Measurements from ENCODE around the gene RAD9A. TPM values are rescaled to one million over a fixed set of nuclear protein-coding genes. Genes with fewer than 3 reads are reported as not detected.

Gene RAD9A
- total and polyA plus RNA-seq, 2 donors (not counting 1 experiment from before 2014, with no cell fraction given): 3.5 to 3.8 TPM

DNA sequence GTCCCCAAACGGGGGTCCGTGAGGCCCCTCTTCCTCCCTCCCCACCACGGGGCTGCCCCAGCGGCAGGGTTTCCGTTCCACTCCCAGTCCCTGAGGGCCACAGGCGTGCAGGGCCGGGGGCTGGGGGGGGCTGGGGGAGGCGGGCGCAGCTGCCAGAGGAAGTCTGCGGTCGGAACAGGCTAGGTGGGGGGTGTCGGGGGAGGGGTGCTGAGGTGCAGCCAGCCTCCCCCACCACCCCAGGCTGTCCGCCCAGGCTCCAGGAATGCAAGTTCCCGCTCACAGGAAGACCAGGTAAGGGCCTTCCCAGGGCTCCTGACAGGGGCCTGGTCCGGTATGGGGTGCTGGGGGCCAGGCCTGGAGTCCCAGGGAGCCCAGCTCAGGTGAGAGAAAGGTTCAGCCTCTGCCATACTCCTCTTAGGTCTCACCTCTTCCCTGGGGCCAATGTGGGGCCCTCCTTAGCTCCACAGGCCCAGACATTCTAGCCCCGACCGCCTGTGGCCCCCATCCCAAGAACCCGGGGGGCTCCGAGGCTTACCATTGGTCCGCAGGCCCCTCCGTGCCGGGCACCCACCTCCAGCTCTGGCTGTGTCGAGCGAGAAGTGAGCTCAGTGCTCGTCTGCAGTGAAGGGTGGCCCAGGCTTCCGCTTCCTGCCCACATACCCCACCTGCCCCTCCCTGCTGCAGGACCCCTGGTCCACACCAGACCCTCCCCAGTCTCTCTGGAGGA is 45.5 kb downstream of the RAD9A start, which contains the start of gene PTPRCAP:
Gene PTPRCAP, minus strand, starts transcription at position 601 of the 727 bp plus-strand sequence. Its CDS starts 63 bp downstream, at position 538.
- no peaks in the 10 kb centered on the region for H3K9me3 ChIP-seq (ENCODE audit: control insufficient read depth, insufficient read depth, low read depth, low read length)
- H3K36me3 ChIP-seq (ENCODE audit: control insufficient read depth, insufficient read depth, low read length): peaks cover 42% of the 10 kb centered on the region
- no peaks in the 10 kb centered on the region for H4K20me1 ChIP-seq (ENCODE audit: control insufficient read depth, extremely low read depth, insufficient read depth, low read length)
- TF ChIP-seq, protein P1, sequence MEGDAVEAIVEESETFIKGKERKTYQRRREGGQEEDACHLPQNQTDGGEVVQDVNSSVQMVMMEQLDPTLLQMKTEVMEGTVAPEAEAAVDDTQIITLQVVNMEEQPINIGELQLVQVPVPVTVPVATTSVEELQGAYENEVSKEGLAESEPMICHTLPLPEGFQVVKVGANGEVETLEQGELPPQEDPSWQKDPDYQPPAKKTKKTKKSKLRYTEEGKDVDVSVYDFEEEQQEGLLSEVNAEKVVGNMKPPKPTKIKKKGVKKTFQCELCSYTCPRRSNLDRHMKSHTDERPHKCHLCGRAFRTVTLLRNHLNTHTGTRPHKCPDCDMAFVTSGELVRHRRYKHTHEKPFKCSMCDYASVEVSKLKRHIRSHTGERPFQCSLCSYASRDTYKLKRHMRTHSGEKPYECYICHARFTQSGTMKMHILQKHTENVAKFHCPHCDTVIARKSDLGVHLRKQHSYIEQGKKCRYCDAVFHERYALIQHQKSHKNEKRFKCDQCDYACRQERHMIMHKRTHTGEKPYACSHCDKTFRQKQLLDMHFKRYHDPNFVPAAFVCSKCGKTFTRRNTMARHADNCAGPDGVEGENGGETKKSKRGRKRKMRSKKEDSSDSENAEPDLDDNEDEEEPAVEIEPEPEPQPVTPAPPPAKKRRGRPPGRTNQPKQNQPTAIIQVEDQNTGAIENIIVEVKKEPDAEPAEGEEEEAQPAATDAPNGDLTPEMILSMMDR (conservative IDR thresholded peaks at IDR 0.05 in 1 of 2, IDR thresholded peaks at IDR 0.05 in 1 of 2; ENCODE audit: low read depth in 1 of 2, low read length in 2 of 2): no peak
- no peak for TF ChIP-seq EZH2 (IDR thresholded peaks at IDR 0.05; ENCODE audit: low read length, missing control alignments)
- H3K4me2 ChIP-seq (ENCODE audit: extremely low read depth, insufficient read depth, low read length): no peak within 1 kb of the TSS
- peaks cover 5% of the 10 kb centered on the region for H3K79me2 ChIP-seq (ENCODE audit: control insufficient read depth, insufficient read depth, low read length)
- peaks cover under 1% of the 10 kb centered on the region for H3K4me1 ChIP-seq (ENCODE audit: control insufficient read depth, extremely low read depth, insufficient read depth, low read length)
- H3K27ac ChIP-seq (ENCODE audit: insufficient read depth, low read length): no peak within 1 kb of the TSS
- H3K27me3 ChIP-seq (ENCODE audit: control insufficient read depth, insufficient read depth, low read length): no peaks in the 10 kb centered on the region
- no peak within 1 kb of the TSS for H3K4me3 ChIP-seq (replicated peaks in 1 of 4; ENCODE audit: control extremely low read depth in 1 of 4, insufficient read depth in 1 of 4, low read depth in 3 of 4, low read length in 4 of 4)
- H3K9ac ChIP-seq (ENCODE audit: insufficient read depth, low read length): no peak within 1 kb of the TSS
- no peak for DNase-seq (ENCODE audit: low read depth in 2 of 2)
- no peak within 1 kb of the TSS for H2AFZ ChIP-seq (ENCODE audit: low read length)

DNA sequence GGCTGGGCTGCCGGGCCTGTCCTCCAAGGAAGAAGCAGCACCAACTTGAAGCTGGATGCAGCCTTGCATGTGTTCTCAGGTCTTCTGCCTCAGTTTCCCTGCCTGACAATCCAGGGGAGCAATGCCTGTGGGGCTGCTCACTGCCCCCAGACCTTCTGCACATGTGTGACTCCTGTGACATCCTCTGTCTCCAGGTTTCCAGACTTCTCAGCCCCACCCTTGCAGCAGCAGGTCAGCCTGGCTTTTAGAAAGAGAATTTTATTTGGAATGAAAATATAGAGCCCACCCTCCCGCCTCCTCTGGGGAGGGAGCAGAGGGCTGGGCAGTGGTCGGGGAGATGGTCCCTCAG is 46.0 kb downstream of the RAD9A start:
- TF ChIP-seq, protein P1 (conservative IDR thresholded peaks at IDR 0.05 in 1 of 2, IDR thresholded peaks at IDR 0.05 in 1 of 2; ENCODE audit: low read depth in 1 of 2, low read length in 2 of 2): no peak
- TF ChIP-seq EZH2 (IDR thresholded peaks at IDR 0.05; ENCODE audit: low read length, missing control alignments): no peak
- Histone ChIP-seq H3K9ac (ENCODE audit: insufficient read depth, low read length) (no peak overlapping the region), H3K79me2 (ENCODE audit: control insufficient read depth, insufficient read depth, low read length) (peaks cover 11% of the 10 kb centered on the region), H2AFZ (ENCODE audit: low read length) (no peak overlapping the region), H3K9me3 (ENCODE audit: control insufficient read depth, insufficient read depth, low read depth, low read length) (no peaks in the 10 kb centered on the region), H3K27ac (ENCODE audit: insufficient read depth, low read length) (no peak overlapping the region), H3K4me3 (replicated peaks in 1 of 4; ENCODE audit: control extremely low read depth in 1 of 4, insufficient read depth in 1 of 4, low read depth in 3 of 4, low read length in 4 of 4) (no peak overlapping the region), H3K4me1 (ENCODE audit: control insufficient read depth, extremely low read depth, insufficient read depth, low read length) (peaks cover 3% of the 10 kb centered on the region), H4K20me1 (ENCODE audit: control insufficient read depth, extremely low read depth, insufficient read depth, low read length) (no peaks in the 10 kb centered on the region), H3K27me3 (ENCODE audit: control insufficient read depth, insufficient read depth, low read length) (no peaks in the 10 kb centered on the region), H3K36me3 (ENCODE audit: control insufficient read depth, insufficient read depth, low read length) (peaks cover 39% of the 10 kb centered on the region), H3K4me2 (ENCODE audit: extremely low read depth, insufficient read depth, low read length) (no peak overlapping the region)
- DNase-seq (ENCODE audit: low read depth in 2 of 2): no peak

DNA sequence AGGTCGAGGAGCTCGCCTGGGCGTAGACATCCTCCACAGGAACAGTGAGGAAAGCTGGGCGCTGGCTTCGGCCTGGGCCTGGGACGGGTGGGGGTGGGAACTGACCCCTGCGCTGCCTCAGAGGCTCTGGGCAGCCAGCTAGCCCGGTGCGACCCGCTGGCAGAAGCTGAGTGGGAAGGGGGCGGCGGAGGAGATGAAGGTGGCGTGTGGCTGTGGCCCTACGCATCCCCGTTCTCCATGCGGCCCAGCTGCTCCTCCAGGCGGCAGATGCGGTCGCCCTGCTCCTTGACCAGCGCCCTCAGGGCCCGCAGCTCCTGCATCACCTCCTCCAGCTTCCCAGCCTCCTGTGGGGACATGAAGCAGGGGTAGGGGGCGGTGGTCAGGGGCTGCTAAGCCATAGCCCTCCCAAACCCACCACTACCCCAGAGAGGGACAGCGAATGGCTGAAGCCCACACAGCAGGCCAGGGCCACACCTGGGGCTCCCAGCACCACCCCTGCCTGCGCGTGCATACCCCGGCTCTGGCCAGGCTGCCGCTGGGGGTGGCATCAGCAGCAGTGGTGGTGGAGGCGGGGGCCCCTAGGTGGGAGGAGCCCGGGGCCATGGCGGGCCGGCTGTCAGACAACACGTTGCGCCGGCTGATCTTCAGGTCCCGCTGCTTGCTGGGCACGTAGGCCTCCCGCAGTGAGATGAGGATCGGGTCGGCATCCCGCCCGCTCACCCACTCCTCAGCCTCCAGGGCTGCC is 46.5 kb downstream of the RAD9A start:
- Histone ChIP-seq H2AFZ (ENCODE audit: low read length) (no peak overlapping the region), H4K20me1 (ENCODE audit: control insufficient read depth, extremely low read depth, insufficient read depth, low read length) (no peaks in the 10 kb centered on the region), H3K27ac (ENCODE audit: insufficient read depth, low read length) (no peak overlapping the region), H3K36me3 (ENCODE audit: control insufficient read depth, insufficient read depth, low read length) (peaks cover 36% of the 10 kb centered on the region), H3K9ac (ENCODE audit: insufficient read depth, low read length) (no peak overlapping the region), H3K4me3 (replicated peaks in 1 of 4; ENCODE audit: control extremely low read depth in 1 of 4, insufficient read depth in 1 of 4, low read depth in 3 of 4, low read length in 4 of 4) (no peak overlapping the region), H3K9me3 (ENCODE audit: control insufficient read depth, insufficient read depth, low read depth, low read length) (no peaks in the 10 kb centered on the region), H3K79me2 (ENCODE audit: control insufficient read depth, insufficient read depth, low read length) (peaks cover 11% of the 10 kb centered on the region), H3K4me2 (ENCODE audit: extremely low read depth, insufficient read depth, low read length) (no peak overlapping the region), H3K4me1 (ENCODE audit: control insufficient read depth, extremely low read depth, insufficient read depth, low read length) (peaks cover 3% of the 10 kb centered on the region), H3K27me3 (ENCODE audit: control insufficient read depth, insufficient read depth, low read length) (no peaks in the 10 kb centered on the region)
- no peak for TF ChIP-seq EZH2 (IDR thresholded peaks at IDR 0.05; ENCODE audit: low read length, missing control alignments)
- TF ChIP-seq, protein P1 (conservative IDR thresholded peaks at IDR 0.05 in 1 of 2, IDR thresholded peaks at IDR 0.05 in 1 of 2; ENCODE audit: low read depth in 1 of 2, low read length in 2 of 2): no peak
- DNase-seq (ENCODE audit: low read depth in 2 of 2): no peak

All from fibroblast of lung (primary cell).